CD14-positive monocyte (primary cell): ENCODE measurements around the gene RNF175. TPM values are rescaled to one million over a fixed set of nuclear protein-coding genes. Genes with fewer than 3 reads are reported as not detected.
A peak's percentile ranks its signal among the peaks of the same experiment; 100 is the strongest.

Experiments
- DNase-seq, 3 donors: peaks; one replicate each; pipeline ENCODE4 v3.0.0-alpha.2; 2011 to 2022
- H2AFZ ChIP-seq: 2 replicates; pipeline ENCODE4 v1.6.0; 2012; ENCODE audit warnings: mild to moderate bottlenecking, low read depth, low read length, inconsistent platforms; ENCODE audit not compliant: insufficient read depth, poor library complexity, severe bottlenecking
- H3K27ac ChIP-seq, 2 donors: 1 replicate in 1 of 2; 2 replicates in 1 of 2; pipeline ENCODE4 v1.5.1; 2012 to 2013; ENCODE audit warnings: low read length in 2 of 2, control low read depth in 1 of 2, inconsistent platforms in 1 of 2, low read depth in 1 of 2, mild to moderate bottlenecking in 1 of 2
- H3K27me3 ChIP-seq, 2 donors: one replicate each; pipeline versions ENCODE4 v1.6.0 to v1.6.1; 2011 to 2013; ENCODE audit warnings: low read length in 2 of 2; ENCODE audit not compliant: control insufficient read depth in 2 of 2, insufficient read depth in 2 of 2
- H3K36me3 ChIP-seq, 2 donors: replicated peaks in 1 of 2; 1 replicate in 1 of 2; 2 replicates in 1 of 2; pipeline versions ENCODE4 v1.5.1 to v1.6.1; 2012 to 2013; ENCODE audit warnings: low read length in 2 of 2, control low read depth in 1 of 2, inconsistent platforms in 1 of 2, mild to moderate bottlenecking in 1 of 2; ENCODE audit not compliant: insufficient read depth in 2 of 2, control insufficient read depth in 1 of 2
- H3K4me1 ChIP-seq, 2 donors: 1 replicate in 1 of 2; 2 replicates in 1 of 2; pipeline versions ENCODE4 v1.5.1 to v1.6.1; 2012 to 2013; ENCODE audit warnings: low read length in 2 of 2, control low read depth in 1 of 2, inconsistent platforms in 1 of 2, mild to moderate bottlenecking in 1 of 2, moderate library complexity in 1 of 2; ENCODE audit not compliant: insufficient read depth in 2 of 2, control insufficient read depth in 1 of 2
- H3K4me2 ChIP-seq: replicated peaks from 2 replicates; pipeline ENCODE3; 2012; ENCODE audit warnings: low read length, moderate library complexity, mild to moderate bottlenecking; ENCODE audit not compliant: poor library complexity, severe bottlenecking; ENCODE audit errors: extremely low read depth
- H3K4me3 ChIP-seq, 3 experiments: fragments of 200-600 bp in 1 of 3; sonication (generic) in 1 of 3; replicated peaks in 1 of 3; 1 replicate in 2 of 3; 2 replicates in 1 of 3; pipeline ENCODE4 v1.5.1; 2011 to 2013; ENCODE audit warnings: low read length in 3 of 3, mild to moderate bottlenecking in 3 of 3, control low read depth in 2 of 3, low read depth in 2 of 3, inconsistent platforms in 1 of 3, moderate library complexity in 1 of 3
- H3K79me2 ChIP-seq: 2 replicates; pipeline ENCODE4 v1.6.0; 2012; ENCODE audit warnings: mild to moderate bottlenecking, control low read depth, inconsistent platforms, low read length, moderate library complexity; ENCODE audit not compliant: insufficient read depth
- H3K9ac ChIP-seq: 2 replicates; pipeline ENCODE4 v1.6.0; 2017; ENCODE audit warnings: low read length, mild to moderate bottlenecking; ENCODE audit not compliant: insufficient read depth, poor library complexity, severe bottlenecking
- H3K9me3 ChIP-seq, 2 donors: replicated peaks in 1 of 2; 1 replicate in 1 of 2; 2 replicates in 1 of 2; pipeline versions ENCODE4 v1.5.1 to v1.6.1; 2012 to 2013; ENCODE audit warnings: low read length in 2 of 2, control low read depth in 1 of 2; ENCODE audit not compliant: control insufficient read depth in 1 of 2, insufficient read depth in 1 of 2
- H4K20me1 ChIP-seq: 2 replicates; pipeline ENCODE4 v1.6.0; 2012; ENCODE audit warnings: mild to moderate bottlenecking, low read length, control low read depth, moderate library complexity; ENCODE audit not compliant: insufficient read depth
- H3K27ac Mint-ChIP-seq, 7 donors: one replicate each; pipeline ENCODE4 v1.8.0; 2020; ENCODE audit warnings: mild to moderate bottlenecking in 7 of 7, mixed read lengths in 7 of 7, moderate library complexity in 6 of 7, inconsistent platforms in 2 of 7
- H3K27me3 Mint-ChIP-seq, 3 donors: one replicate each; pipeline ENCODE4 v1.8.0; 2021 to 2022; ENCODE audit warnings: low read depth in 3 of 3, mild to moderate bottlenecking in 3 of 3, mixed read lengths in 3 of 3, moderate library complexity in 3 of 3, inconsistent platforms in 1 of 3
- H3K36me3 Mint-ChIP-seq, 2 donors: one replicate each; pipeline ENCODE4 v1.8.0; 2020; ENCODE audit warnings: mixed read lengths in 2 of 2, inconsistent platforms in 1 of 2, mild to moderate bottlenecking in 1 of 2
- H3K4me1 Mint-ChIP-seq: one replicate; pipeline ENCODE4 v1.8.0; 2020; ENCODE audit warnings: mild to moderate bottlenecking, mixed read lengths
- H3K4me3 Mint-ChIP-seq, 2 donors: one replicate each; pipeline ENCODE4 v1.8.0; 2020; ENCODE audit warnings: mild to moderate bottlenecking in 2 of 2, mixed read lengths in 2 of 2, moderate library complexity in 1 of 2
- H3K9me3 Mint-ChIP-seq, 7 donors: one replicate each; pipeline ENCODE4 v1.8.0; 2020 to 2022; ENCODE audit warnings: mixed read lengths in 7 of 7, mild to moderate bottlenecking in 6 of 7, moderate library complexity in 6 of 7, inconsistent platforms in 2 of 7
- CTCF ChIP-seq: fragments of 200-600 bp; IDR thresholded peaks from one replicate; pipeline ENCODE4 v1.8.0; 2022; ENCODE audit warnings: antibody characterized with exemption, mild to moderate bottlenecking
- WGBS: methylation state at CpG from one replicate; pipeline ENCODE4 v1.1.5; 2013; ENCODE audit warnings: missing lambda C conversion rate; ENCODE audit not compliant: insufficient coverage; 5-methylcytosine and 5-hydroxymethylcytosine counted together
- intact Hi-C, 2 donors: fragments of 100-400 bp; cut with micrococcal nuclease; formaldehyde crosslinking; loops; one replicate each; pipeline versions ENCODE4 v1.15.0 to v1.15.1; 2023
- polyA plus RNA-seq, 3 donors: library from polyadenylated mRNA; depleted of rRNA in 1 of 3; unstranded in 2 of 3; stranded (reverse) in 1 of 3; fragments of 300-500 nt in 2 of 3; fragments of >200 nt in 1 of 3; fragmentation: Illumina TruSeq in 2 of 3; gene quantifications; 1 replicate in 2 of 3; 2 replicates in 1 of 3; pipeline ENCODE4 v1.2.3, GENCODE V29; 2012 to 2021

Gene RNF175
- polyA plus RNA-seq, 3 donors, result 0.36 to 0.91 (median 0.55) TPM

- peaks cover 9% of the 10 kb centered on the region for H3K4me1 Mint-ChIP-seq
- H3K27me3 Mint-ChIP-seq, result peaks cover 19 to 40% (median 32%) of the 10 kb centered on the region in 3 donors
- Histone ChIP-seq H3K4me3 (no peak overlapping the region), H3K27ac (no peak overlapping the region), H3K27me3 (peaks cover 18 to 22% of the 10 kb centered on the region in 2 donors), H3K4me2 (no peak overlapping the region), H3K79me2 (no peaks in the 10 kb centered on the region), H3K4me1 (no peaks in the 10 kb centered on the region), H4K20me1 (no peaks in the 10 kb centered on the region), H3K36me3 (no peaks in the 10 kb centered on the region), H3K9me3 (no peaks in the 10 kb centered on the region), H2AFZ (no peak overlapping the region), H3K9ac (no peak overlapping the region)
- DNase-seq, result no peak
- H3K36me3 Mint-ChIP-seq, result no peaks in the 10 kb centered on the region
- TF ChIP-seq CTCF, result no peak
- no peak overlapping the region for H3K4me3 Mint-ChIP-seq
- intact Hi-C loops, result no loop called here
- peaks cover 0 to 10% (median 3%) of the 10 kb centered on the region in 7 donors for H3K9me3 Mint-ChIP-seq
- no peak overlapping the region for H3K27ac Mint-ChIP-seq
Measured at GRCh38 chr4:153777421-153777820, 17.6 kb upstream of the RNF175 start.

- no peak for TF ChIP-seq CTCF
- no peak for DNase-seq
- Histone ChIP-seq H3K79me2 (no peaks in the 10 kb centered on the region), H3K9ac (no peak overlapping the region), H2AFZ (no peak overlapping the region), H3K27me3 (peaks cover 13 to 14% of the 10 kb centered on the region in 2 donors), H3K4me2 (no peak overlapping the region), H4K20me1 (no peaks in the 10 kb centered on the region), H3K9me3 (no peaks in the 10 kb centered on the region), H3K27ac (no peak overlapping the region), H3K4me3 (no peak overlapping the region), H3K36me3 (no peaks in the 10 kb centered on the region), H3K4me1 (no peaks in the 10 kb centered on the region)
- WGBS, result 100% methylated on average over 1 of the region's 3 CpGs
- peaks cover 0 to 11% (median 5%) of the 10 kb centered on the region in 7 donors for H3K9me3 Mint-ChIP-seq
- intact Hi-C loops, result no loop called here
- H3K4me1 Mint-ChIP-seq, result peaks cover 11% of the 10 kb centered on the region
- no peak overlapping the region for H3K4me3 Mint-ChIP-seq
- peaks cover 12 to 33% (median 28%) of the 10 kb centered on the region in 3 donors for H3K27me3 Mint-ChIP-seq
- H3K27ac Mint-ChIP-seq, result peak overlapping the region in 1 of 7 donors; percentile 38
- no peaks in the 10 kb centered on the region for H3K36me3 Mint-ChIP-seq
Measured at GRCh38 chr4:153776601-153777000, 16.8 kb upstream of the RNF175 start.
